Measurements from ENCODE around the gene GSE1.
A peak's percentile ranks its signal among the peaks of the same experiment; 100 is the strongest.

GSE1 gene

GRCh38 chr16:85636234-85636812 lies 23.2 kb downstream of the GSE1 start:
- DNase-seq, result no peak

GRCh38 chr16:85637061-85637807 lies 24.1 kb downstream of the GSE1 start:
- DNase-seq, result no peak

GRCh38 chr16:85637808-85638647 lies 24.9 kb downstream of the GSE1 start:
- no peak for DNase-seq

- no peak for DNase-seq
Measured at GRCh38 chr16:85638695-85639409, 25.7 kb downstream of the GSE1 start.

- peak; percentile 37 for DNase-seq
Measured at GRCh38 chr16:85639529-85640253, 26.6 kb downstream of the GSE1 start.

GRCh38 chr16:85640254-85640558 lies 27.1 kb downstream of the GSE1 start:
- DNase-seq, result no peak

GRCh38 chr16:85640585-85640984 lies 27.5 kb downstream of the GSE1 start:
- no peak for DNase-seq

GRCh38 chr16:85641305-85641704 lies 28.2 kb downstream of the GSE1 start:
- DNase-seq, result no peak

- peak; percentile 24 for DNase-seq
Measured at GRCh38 chr16:85641776-85642176, 28.7 kb downstream of the GSE1 start.

- no peak for DNase-seq
Measured at GRCh38 chr16:85642762-85643358, 29.7 kb downstream of the GSE1 start.

- DNase-seq, result no peak
Measured at GRCh38 chr16:85643631-85644030, 30.5 kb downstream of the GSE1 start.

GRCh38 chr16:85644093-85644712 lies 31.1 kb downstream of the GSE1 start:
- no peak for DNase-seq

- no peak for DNase-seq
Measured at GRCh38 chr16:85645021-85645589, 32.0 kb downstream of the GSE1 start.

GRCh38 chr16:85646358-85646907 lies 33.3 kb downstream of the GSE1 start:
- DNase-seq, result no peak

- no peak for DNase-seq
Measured at GRCh38 chr16:85646976-85647375, 33.9 kb downstream of the GSE1 start.

GRCh38 chr16:85648070-85648714 lies 35.1 kb downstream of the GSE1 start:
- DNase-seq, result no peak

- DNase-seq, result no peak
Measured at GRCh38 chr16:85648805-85649204, 35.7 kb downstream of the GSE1 start.

GRCh38 chr16:85649411-85650134 lies 36.5 kb downstream of the GSE1 start:
- no peak for DNase-seq

GRCh38 chr16:85650135-85650843 lies 37.2 kb downstream of the GSE1 start:
- no peak for DNase-seq

Measured in NCI-H446 treated with DMSO at 0.1 percent for 48 hours (cell line).